Progenitor cell of endocrine pancreas (in vitro differentiated cells): ENCODE results near the gene RASSF5. TPM values are rescaled to one million over a fixed set of nuclear protein-coding genes. Genes with fewer than 3 reads are reported as not detected.

Experiments
- DNase-seq: peaks from one replicate; pipeline ENCODE4 v3.0.0; 2021; ENCODE audit warnings: low spot score; ENCODE audit not compliant: unreplicated experiment
- H3K27ac Mint-ChIP-seq: 2 replicates; pipeline ENCODE4 v1.8.0; 2021; ENCODE audit warnings: mild to moderate bottlenecking, moderate library complexity, mixed read lengths
- H3K27me3 Mint-ChIP-seq: 2 replicates; pipeline ENCODE4 v1.8.0; 2021; ENCODE audit warnings: mixed read lengths
- H3K36me3 Mint-ChIP-seq: 2 replicates; pipeline ENCODE4 v1.8.0; 2022; ENCODE audit warnings: mixed read lengths; ENCODE audit not compliant: insufficient read depth
- H3K4me1 Mint-ChIP-seq: 2 replicates; pipeline ENCODE4 v1.8.0; 2021; ENCODE audit warnings: low read depth, mixed read lengths
- H3K4me3 Mint-ChIP-seq: 2 replicates; pipeline ENCODE4 v1.8.0; 2021; ENCODE audit warnings: low read depth, mild to moderate bottlenecking, moderate library complexity, mixed read lengths
- H3K9me3 Mint-ChIP-seq: 2 replicates; pipeline ENCODE4 v1.8.0; 2021; ENCODE audit warnings: low read depth, mixed read lengths
- CTCF ChIP-seq: fragments of 200-600 bp; sonication (generic); IDR thresholded peaks from one replicate; pipeline ENCODE4 v1.5.0; 2021; ENCODE audit warnings: antibody characterized with exemption, mild to moderate bottlenecking; ENCODE audit not compliant: unreplicated experiment
- total RNA-seq: library from RNA; stranded (reverse); gene quantifications from 2 replicates; pipeline ENCODE4 v1.2.1, GENCODE V29; 2021

RASSF5 gene
- total RNA-seq, 1 donor from 2014 or later: 7.0 TPM

GRCh38 chr1:206566999-206567398, 59.7 kb downstream of the RASSF5 start:
- Mint-ChIP-seq H3K9me3 (no peaks in the 10 kb centered on the region), H3K27me3 (peaks cover 31% of the 10 kb centered on the region), H3K27ac (no peak overlapping the region), H3K4me1 (no peaks in the 10 kb centered on the region), H3K36me3 (no peaks in the 10 kb centered on the region), H3K4me3 (no peak overlapping the region)
- TF ChIP-seq CTCF: no peak
- no peak for DNase-seq

- no peak overlapping the region for H3K27ac Mint-ChIP-seq
- H3K4me3 Mint-ChIP-seq: no peak overlapping the region
- no peak for TF ChIP-seq CTCF
Observed at GRCh38 chr1:206568256-206568655, 60.9 kb downstream of the RASSF5 start.

GRCh38 chr1:206568779-206569352, 61.5 kb downstream of the RASSF5 start:
- no peaks in the 10 kb centered on the region for H3K4me1 Mint-ChIP-seq
- no peaks in the 10 kb centered on the region for H3K36me3 Mint-ChIP-seq
- no peak overlapping the region for H3K27ac Mint-ChIP-seq
- peaks cover 25% of the 10 kb centered on the region for H3K27me3 Mint-ChIP-seq
- H3K4me3 Mint-ChIP-seq: no peak overlapping the region
- no peak for TF ChIP-seq CTCF
- no peak for DNase-seq
- H3K9me3 Mint-ChIP-seq: no peaks in the 10 kb centered on the region

More at GRCh38 chr1:206568256-206568655, 60.9 kb downstream of the RASSF5 start:
- H3K9me3 Mint-ChIP-seq: no peaks in the 10 kb centered on the region
- H3K4me1 Mint-ChIP-seq: no peaks in the 10 kb centered on the region
- H3K27me3 Mint-ChIP-seq: peaks cover 30% of the 10 kb centered on the region
- no peak for DNase-seq
- no peaks in the 10 kb centered on the region for H3K36me3 Mint-ChIP-seq

GRCh38 chr1:206569556-206569955, 62.2 kb downstream of the RASSF5 start:
- no peak overlapping the region for H3K27ac Mint-ChIP-seq
- H3K4me1 Mint-ChIP-seq: no peaks in the 10 kb centered on the region
- no peaks in the 10 kb centered on the region for H3K36me3 Mint-ChIP-seq
- TF ChIP-seq CTCF: no peak
- no peak for DNase-seq
- H3K4me3 Mint-ChIP-seq: no peak overlapping the region
- no peaks in the 10 kb centered on the region for H3K9me3 Mint-ChIP-seq
- peaks cover 18% of the 10 kb centered on the region for H3K27me3 Mint-ChIP-seq

GRCh38 chr1:206570529-206570928, 63.2 kb downstream of the RASSF5 start:
- no peak overlapping the region for H3K4me3 Mint-ChIP-seq

More at GRCh38 chr1:206570529-206570928, 63.2 kb downstream of the RASSF5 start:
- DNase-seq: no peak
- Mint-ChIP-seq H3K27ac (no peak overlapping the region), H3K36me3 (no peaks in the 10 kb centered on the region), H3K9me3 (no peaks in the 10 kb centered on the region), H3K4me1 (no peaks in the 10 kb centered on the region), H3K27me3 (peaks cover 9% of the 10 kb centered on the region)
- no peak for TF ChIP-seq CTCF
